K562 (cell line): ENCODE data around the gene UPK2. TPM values are rescaled to one million over a fixed set of nuclear protein-coding genes. Genes with fewer than 3 reads are reported as not detected.
A peak's percentile ranks its signal among the peaks of the same experiment; 100 is the strongest.

Experiments
- ARID3A ChIP-seq: IDR thresholded peaks from 2 replicates; pipeline ENCODE4 v1.6.1; 2012; ENCODE audit warnings: low read depth, low read length, improper control_type of control experiment, borderline replicate concordance
- BCLAF1 ChIP-seq, 2 experiments: fragments of 450-650 bp in 1 of 2; IDR thresholded peaks; 2 replicates each; pipeline ENCODE4 v1.6.1; 2011 to 2017; ENCODE audit warnings: low read depth in 2 of 2, antibody characterized with exemption in 1 of 2, borderline replicate concordance in 1 of 2, low read length in 1 of 2, mild to moderate bottlenecking in 1 of 2, mixed read lengths in 1 of 2; ENCODE audit not compliant: control insufficient read depth in 1 of 2
- CEBPZ ChIP-seq: fragments of 150-350 bp; IDR thresholded peaks from 2 replicates; pipeline ENCODE4 v1.6.1; 2014; ENCODE audit warnings: low read depth, mild to moderate bottlenecking, low read length, borderline replicate concordance
- CTCF ChIP-seq, 3 experiments: IDR thresholded peaks in 2 of 3; conservative IDR thresholded peaks in 1 of 3; 2 replicates each; pipeline ENCODE4 v1.5.1; 2011 to 2012; ENCODE audit warnings: low read length in 3 of 3, mild to moderate bottlenecking in 3 of 3, control low read depth in 2 of 3, improper control_type of control experiment in 1 of 3, inconsistent platforms in 1 of 3, low read depth in 1 of 3, mixed read lengths in 1 of 3, moderate library complexity in 1 of 3; ENCODE audit not compliant: insufficient read depth in 2 of 3
- EHMT2 ChIP-seq: fragments of 450-650 bp; IDR thresholded peaks from 2 replicates; pipeline ENCODE4 v1.6.1; 2018; ENCODE audit warnings: antibody characterized with exemption
- ESRRB ChIP-seq: fragments of 250-450 bp; sonication (Bioruptor Pico); IDR thresholded peaks from 2 replicates; pipeline ENCODE4 v1.5.0; 2020; ENCODE audit warnings: mild to moderate bottlenecking, moderate library complexity, borderline replicate concordance
- MAFG ChIP-seq: fragments of 450-650 bp; conservative IDR thresholded peaks from 2 replicates; pipeline ENCODE4 v1.6.1; 2016; ENCODE audit warnings: missing genetic modification characterization, missing compliant biosample characterization
- MEF2D ChIP-seq: conservative IDR thresholded peaks from 2 replicates; pipeline ENCODE4 v1.6.1; 2016; ENCODE audit warnings: low read depth, missing genetic modification characterization, missing compliant biosample characterization
- NFYB ChIP-seq: IDR thresholded peaks from 2 replicates; pipeline ENCODE4 v1.6.1; 2011; ENCODE audit warnings: mild to moderate bottlenecking, moderate library complexity; ENCODE audit not compliant: insufficient read length; ENCODE audit errors: extremely low read depth
- PKNOX1 ChIP-seq: fragments of 450-650 bp; IDR thresholded peaks from 2 replicates; pipeline ENCODE4 v1.6.1; 2016
- SMAD4 ChIP-seq: fragments of 250-450 bp; sonication (Bioruptor Pico); conservative IDR thresholded peaks from 2 replicates; pipeline ENCODE4 v1.8.0; 2021; ENCODE audit warnings: inconsistent platforms, mild to moderate bottlenecking, moderate library complexity
- SREBF2 ChIP-seq: sonication (generic); formaldehyde crosslinking; IDR thresholded peaks from 2 replicates; pipeline ENCODE4 v1.4.0; 2020; ENCODE audit warnings: mild to moderate bottlenecking, missing genetic modification reagents
- TAF9B ChIP-seq: fragments of 450-650 bp; IDR thresholded peaks from 2 replicates; pipeline ENCODE4 v1.6.1; 2018; ENCODE audit warnings: mild to moderate bottlenecking; ENCODE audit not compliant: partially characterized antibody
- TRIM24 ChIP-seq, 2 experiments: fragments of 450-650 bp; IDR thresholded peaks; 2 replicates each; pipeline ENCODE4 v1.6.1; 2016
- ZNF134 ChIP-seq: fragments of 250-450 bp; sonication (Bioruptor Pico); conservative IDR thresholded peaks from 2 replicates; pipeline ENCODE4 v1.4.0; 2020
- ZNF695 ChIP-seq: fragments of 450-650 bp; formaldehyde crosslinking; IDR thresholded peaks from 2 replicates; pipeline ENCODE4 v1.4.0; 2020; ENCODE audit warnings: mild to moderate bottlenecking, moderate library complexity
- polyA plus RNA-seq, 8 experiments: library from polyadenylated mRNA; depleted of rRNA in 4 of 8; stranded (reverse) in 5 of 8; unstranded in 3 of 8; fragments of >200 nt; fragmentation: Nextera tagmentation in 2 of 8; fragmentation: Illumina TruSeq in 1 of 8; extraction: Ambion mirVana in 2 of 8; extraction: Trizol in 1 of 8; gene quantifications; 2 replicates each; pipeline versions ENCODE4 v1.2.1 to v1.2.3, GENCODE V29; 2011 to 2014; ENCODE audit warnings: inconsistent platforms in 1 of 8, missing spikeins in 1 of 8
- total RNA-seq, 7 experiments: library from RNA; depleted of rRNA in 6 of 7; stranded (reverse); fragments of >200 nt in 6 of 7; fragmentation: Illumina TruSeq in 2 of 7; extraction: Trizol in 2 of 7; gene quantifications; 2 replicates each; pipeline versions ENCODE4 v1.2.1 to v1.2.3, GENCODE V29; 2011 to 2021; ENCODE audit warnings: low replicate concordance in 1 of 7

The UPK2 gene
- total and polyA plus RNA-seq, 9 of the 15 experiments (the other 6 are each of a cell fraction or from before 2014, with no cell fraction given) = not detected

GRCh38 chr11:118928101-118928869, 27.8 kb upstream of the UPK2 start (continued):
- no peak for TF ChIP-seq BCLAF1 (IDR thresholded peaks at IDR 0.05; ENCODE audit: borderline replicate concordance in 1 of 2, control insufficient read depth in 1 of 2, low read depth in 2 of 2, low read length in 1 of 2)
- TF ChIP-seq MAFG (tag) = no peak
- no peak for TF ChIP-seq ZNF134
- TF ChIP-seq NFYB = peak; percentile 83
- TF ChIP-seq ESRRB = no peak
- no peak for TF ChIP-seq MEF2D (tag)
- no peak for TF ChIP-seq TRIM24 (IDR thresholded peaks at IDR 0.05)
- no peak for TF ChIP-seq ARID3A
- TF ChIP-seq PKNOX1 = peak; percentile 99
- TF ChIP-seq CTCF (IDR thresholded peaks at IDR 0.05 in 2 of 3, conservative IDR thresholded peaks at IDR 0.05 in 1 of 3; ENCODE audit: insufficient read depth in 2 of 3, low read depth in 1 of 3, low read length in 3 of 3) = peak; percentile 92 to 97 (median 94)
- no peak for TF ChIP-seq EHMT2
- TF ChIP-seq ZNF695 = no peak
- TF ChIP-seq TAF9B = no peak
- peak; percentile 45 for TF ChIP-seq SMAD4 (CRISPR knock-in tag)
- no peak for TF ChIP-seq SREBF2 (CRISPR knock-in tag)
- no peak for TF ChIP-seq CEBPZ
